ENCODE results near the gene SGIP1. TPM values are rescaled to one million over a fixed set of nuclear protein-coding genes. Genes with fewer than 3 reads are reported as not detected.

Gene SGIP1
- total RNA-seq, 2 donors from 2014 or later, result 3.8 to 9.4 TPM

- Histone ChIP-seq H3K4me3 (ENCODE audit: low read length) (no peak overlapping the region), H3K4me1 (ENCODE audit: control insufficient read depth, insufficient read depth, low read length) (no peaks in the 10 kb centered on the region), H3K36me3 (ENCODE audit: control insufficient read depth, insufficient read depth, low read length) (no peaks in the 10 kb centered on the region), H3K27ac (ENCODE audit: low read depth, low read length) (no peak overlapping the region), H3K9me3 (ENCODE audit: control insufficient read depth, low read length) (no peaks in the 10 kb centered on the region), H3K9ac (ENCODE audit: extremely low read depth, low read length, poor library complexity, severe bottlenecking) (no peak overlapping the region), H3K27me3 (ENCODE audit: control insufficient read depth, insufficient read depth, low read length, poor library complexity, severe bottlenecking) (no peaks in the 10 kb centered on the region)
- Mint-ChIP-seq H3K4me1 (peaks cover 4% of the 10 kb centered on the region), H3K9me3 (no peaks in the 10 kb centered on the region), H3K4me3 (no peak overlapping the region), H3K27me3 (ENCODE audit: insufficient read depth) (no peaks in the 10 kb centered on the region), H3K36me3 (ENCODE audit: low read depth) (no peaks in the 10 kb centered on the region), H3K27ac (no peak overlapping the region)
- DNase-seq, result no peak
- TF ChIP-seq, protein P1, sequence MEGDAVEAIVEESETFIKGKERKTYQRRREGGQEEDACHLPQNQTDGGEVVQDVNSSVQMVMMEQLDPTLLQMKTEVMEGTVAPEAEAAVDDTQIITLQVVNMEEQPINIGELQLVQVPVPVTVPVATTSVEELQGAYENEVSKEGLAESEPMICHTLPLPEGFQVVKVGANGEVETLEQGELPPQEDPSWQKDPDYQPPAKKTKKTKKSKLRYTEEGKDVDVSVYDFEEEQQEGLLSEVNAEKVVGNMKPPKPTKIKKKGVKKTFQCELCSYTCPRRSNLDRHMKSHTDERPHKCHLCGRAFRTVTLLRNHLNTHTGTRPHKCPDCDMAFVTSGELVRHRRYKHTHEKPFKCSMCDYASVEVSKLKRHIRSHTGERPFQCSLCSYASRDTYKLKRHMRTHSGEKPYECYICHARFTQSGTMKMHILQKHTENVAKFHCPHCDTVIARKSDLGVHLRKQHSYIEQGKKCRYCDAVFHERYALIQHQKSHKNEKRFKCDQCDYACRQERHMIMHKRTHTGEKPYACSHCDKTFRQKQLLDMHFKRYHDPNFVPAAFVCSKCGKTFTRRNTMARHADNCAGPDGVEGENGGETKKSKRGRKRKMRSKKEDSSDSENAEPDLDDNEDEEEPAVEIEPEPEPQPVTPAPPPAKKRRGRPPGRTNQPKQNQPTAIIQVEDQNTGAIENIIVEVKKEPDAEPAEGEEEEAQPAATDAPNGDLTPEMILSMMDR (conservative IDR thresholded peaks at IDR 0.05), result no peak
Measured at GRCh38 chr1:66696771-66697170, 162.8 kb downstream of the SGIP1 start.

DNA sequence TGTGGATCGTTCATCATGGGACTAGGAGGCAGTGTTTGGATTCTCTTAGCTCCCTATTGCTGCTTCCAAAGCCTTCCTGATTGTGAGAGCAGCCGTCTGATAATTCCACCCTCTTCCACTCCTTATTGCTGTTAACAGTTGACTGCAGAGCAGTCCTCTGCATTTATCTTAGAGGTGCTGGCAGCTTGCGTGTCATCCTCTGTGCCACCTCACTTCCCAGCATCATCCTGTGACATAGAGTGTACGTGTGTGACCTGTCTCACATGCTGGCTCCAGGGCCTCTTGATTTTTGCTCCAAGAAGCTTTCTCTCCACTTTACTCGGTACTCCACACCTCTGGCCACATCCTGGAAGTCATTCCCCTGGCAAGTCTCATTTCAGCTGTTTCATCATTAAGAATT lies 165.3 kb downstream of the SGIP1 start:
- no peak for DNase-seq
- Histone ChIP-seq H3K9ac (ENCODE audit: extremely low read depth, low read length, poor library complexity, severe bottlenecking) (no peak overlapping the region), H3K27me3 (ENCODE audit: control insufficient read depth, insufficient read depth, low read length, poor library complexity, severe bottlenecking) (no peaks in the 10 kb centered on the region), H3K9me3 (ENCODE audit: control insufficient read depth, low read length) (no peaks in the 10 kb centered on the region), H3K36me3 (ENCODE audit: control insufficient read depth, insufficient read depth, low read length) (no peaks in the 10 kb centered on the region), H3K4me3 (ENCODE audit: low read length) (no peak overlapping the region), H3K4me1 (ENCODE audit: control insufficient read depth, insufficient read depth, low read length) (no peaks in the 10 kb centered on the region), H3K27ac (ENCODE audit: low read depth, low read length) (no peak overlapping the region)
- H3K36me3 Mint-ChIP-seq (ENCODE audit: low read depth), result no peaks in the 10 kb centered on the region
- no peak overlapping the region for H3K27ac Mint-ChIP-seq
- H3K27me3 Mint-ChIP-seq (ENCODE audit: insufficient read depth), result no peaks in the 10 kb centered on the region
- no peaks in the 10 kb centered on the region for H3K9me3 Mint-ChIP-seq
- 92 to 93% methylated on average over 5 of the region's 5 CpGs for WGBS, 2 experiments (ENCODE audit: insufficient coverage in 1 of 2, insufficient read length in 1 of 2)
- peaks cover 4% of the 10 kb centered on the region for H3K4me1 Mint-ChIP-seq
- no peak overlapping the region for H3K4me3 Mint-ChIP-seq
- TF ChIP-seq, protein P1 (conservative IDR thresholded peaks at IDR 0.05), result no peak

- 88 to 94% methylated on average over 2 to 4 of the region's 4 CpGs for WGBS, 2 experiments (ENCODE audit: insufficient coverage in 1 of 2, insufficient read length in 1 of 2)
Measured at GRCh38 chr1:66704177-66704875, 170.4 kb downstream of the SGIP1 start.

More at GRCh38 chr1:66704177-66704875, 170.4 kb downstream of the SGIP1 start:
- TF ChIP-seq, protein P1 (conservative IDR thresholded peaks at IDR 0.05), result no peak
- Histone ChIP-seq H3K36me3 (ENCODE audit: control insufficient read depth, insufficient read depth, low read length) (no peaks in the 10 kb centered on the region), H3K4me3 (ENCODE audit: low read length) (no peak overlapping the region), H3K27ac (ENCODE audit: low read depth, low read length) (no peak overlapping the region), H3K27me3 (ENCODE audit: control insufficient read depth, insufficient read depth, low read length, poor library complexity, severe bottlenecking) (no peaks in the 10 kb centered on the region), H3K4me1 (ENCODE audit: control insufficient read depth, insufficient read depth, low read length) (no peaks in the 10 kb centered on the region), H3K9me3 (ENCODE audit: control insufficient read depth, low read length) (no peaks in the 10 kb centered on the region), H3K9ac (ENCODE audit: extremely low read depth, low read length, poor library complexity, severe bottlenecking) (no peak overlapping the region)
- H3K27ac Mint-ChIP-seq, result no peak overlapping the region
- no peaks in the 10 kb centered on the region for H3K9me3 Mint-ChIP-seq
- no peak for DNase-seq
- no peaks in the 10 kb centered on the region for H3K27me3 Mint-ChIP-seq (ENCODE audit: insufficient read depth)
- H3K4me1 Mint-ChIP-seq, result no peaks in the 10 kb centered on the region
- no peaks in the 10 kb centered on the region for H3K36me3 Mint-ChIP-seq (ENCODE audit: low read depth)
- no peak overlapping the region for H3K4me3 Mint-ChIP-seq

Measured in endodermal cell (in vitro differentiated cells).